Activated CD4-positive, alpha-beta T cell treated with anti-CD3 and anti-CD28 coated beads, Interleukin-10, Interleukin-2, amounts not matched to agents 100 ng/mL and 50 ng/mL, durations not matched to agents 16 hours and 8 hours (primary cell): ENCODE data around the gene CRYGS.
"Not testable (repeated sequence)": the region's sequence is repeated elsewhere in the genome, so short reads cannot be mapped to it uniquely, and the experiment has no call there.

Experiments used
- DNase-seq: peaks from one replicate; pipeline ENCODE4 v3.0.0-alpha.2; 2020

CRYGS gene

GRCh38 chr3:186551387-186551786 is 7.2 kb upstream of the CRYGS start:
- DNase-seq: no peak

DNA sequence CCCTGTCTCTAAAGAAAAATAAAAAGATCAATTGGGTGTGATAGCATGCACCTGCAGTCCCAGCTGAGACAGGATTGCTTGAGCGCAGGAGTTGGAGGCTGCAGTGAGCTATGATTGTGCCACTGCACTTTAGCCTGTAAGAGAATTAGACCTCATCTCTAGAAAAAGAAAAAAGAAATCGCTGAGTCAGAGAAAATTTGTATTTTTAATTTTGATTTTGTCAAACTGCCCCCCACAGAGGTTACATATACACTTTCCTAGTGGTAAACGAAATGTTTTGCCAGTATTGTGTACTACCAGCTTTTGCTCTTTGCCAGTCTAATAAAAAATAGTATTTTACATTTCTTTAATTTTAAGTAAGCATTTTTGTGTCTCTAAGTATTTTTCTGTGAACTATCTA is 5.3 kb upstream of the CRYGS start:
- no peak for DNase-seq

GRCh38 chr3:186540835-186541226 is 3.3 kb downstream of the CRYGS start:
- DNase-seq: no peak

- DNase-seq: peak; percentile 90
Observed at GRCh38 chr3:186540221-186540834, 3.9 kb downstream of the CRYGS start.

- DNase-seq: no peak
Observed at GRCh38 chr3:186538779-186539178, 5.4 kb downstream of the CRYGS start.

DNA sequence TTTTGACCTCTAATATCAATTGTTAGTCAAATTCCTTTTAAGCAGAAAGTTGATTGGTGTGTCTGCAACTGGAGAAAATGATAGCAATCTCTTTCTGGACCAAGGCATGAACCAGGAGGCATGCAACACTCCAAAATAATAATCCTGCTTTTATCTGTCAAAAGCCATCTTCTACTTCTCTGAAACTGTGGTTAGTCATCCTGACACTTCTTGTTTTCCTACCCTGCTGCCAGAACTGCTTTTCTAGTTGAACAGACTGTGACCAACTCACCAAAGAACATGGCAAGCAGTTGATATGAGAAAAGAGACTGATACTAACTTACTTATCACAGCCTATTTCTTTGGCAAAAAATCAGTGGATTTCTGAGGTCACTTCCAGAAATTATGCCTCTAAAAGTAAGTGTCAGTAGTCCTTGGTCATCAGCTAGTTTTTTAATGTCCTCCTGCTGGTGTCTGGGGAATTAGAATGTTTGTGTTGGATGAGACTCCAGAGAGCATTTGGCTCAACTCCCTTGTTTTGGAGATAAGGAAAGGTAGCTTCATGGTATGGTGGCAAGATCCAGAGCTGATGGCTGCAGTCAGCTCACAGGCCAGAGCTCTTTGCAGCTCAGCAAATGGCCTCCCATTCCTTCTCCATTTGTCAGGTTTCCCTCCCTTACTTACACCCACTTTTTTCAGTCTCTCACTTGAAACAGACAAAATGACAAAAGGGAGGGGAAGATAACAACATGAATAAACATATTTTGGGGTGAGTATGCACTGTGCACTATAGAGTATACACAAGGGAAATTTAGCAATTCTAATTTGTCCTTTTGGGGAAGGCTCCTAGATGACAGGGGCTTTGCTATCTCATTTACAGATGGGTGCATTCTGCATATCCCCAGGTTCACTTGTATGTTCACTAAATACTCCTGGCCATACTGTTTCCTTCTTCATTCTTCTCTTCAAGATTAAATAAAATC is 7.0 kb downstream of the CRYGS start:
- DNase-seq: peak; percentile 74

DNA sequence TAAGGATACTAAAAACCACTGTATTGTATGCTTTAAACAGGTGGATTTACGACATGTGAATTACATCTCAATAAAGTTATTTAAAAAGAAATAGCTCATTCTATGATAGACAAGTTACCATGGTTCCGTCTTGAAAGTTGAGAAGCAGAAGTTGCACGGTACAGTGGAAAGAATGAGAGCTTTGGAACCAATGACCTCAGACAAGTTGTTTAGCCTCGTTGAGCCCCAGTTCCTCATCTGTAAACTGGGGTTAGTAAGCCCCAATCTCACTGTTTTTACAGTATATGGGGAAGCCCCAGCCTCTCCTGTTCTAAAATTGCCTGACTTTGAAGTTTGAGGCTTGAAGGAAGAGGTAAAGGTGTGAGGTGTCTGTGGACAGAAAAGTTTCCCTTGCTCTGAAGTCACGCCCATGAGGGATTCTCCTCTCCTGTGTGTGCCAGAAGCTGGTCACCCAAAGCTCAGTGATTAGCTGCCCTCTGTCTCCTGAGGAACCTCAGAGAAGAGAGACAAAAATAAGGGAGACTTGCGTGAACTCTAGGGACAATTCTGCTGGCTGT is 10.0 kb downstream of the CRYGS start:
- DNase-seq: peak; percentile 88

DNA sequence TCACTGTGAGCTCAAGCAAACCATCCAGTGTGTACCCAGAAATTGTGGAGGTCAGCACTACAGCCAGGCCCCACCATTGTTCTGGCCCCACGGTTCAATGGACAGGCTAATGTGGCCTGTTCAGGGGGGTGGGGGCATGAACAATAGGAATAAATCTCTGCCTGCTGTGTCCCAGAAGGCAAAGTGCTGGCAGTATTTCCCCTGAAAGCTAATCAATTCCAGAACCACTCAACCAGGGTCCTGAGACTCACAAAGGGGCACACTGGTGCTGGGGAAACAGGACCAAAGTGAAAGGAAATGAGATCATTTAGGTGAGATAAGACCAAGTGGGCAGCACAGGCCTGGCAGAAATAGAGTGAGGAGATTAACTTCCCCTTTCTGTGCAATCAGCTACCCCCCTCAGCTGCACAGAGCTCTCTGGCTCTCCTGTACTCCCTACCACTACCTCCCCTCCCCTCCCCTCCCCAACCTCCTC is 11.5 kb downstream of the CRYGS start:
- no peak for DNase-seq

DNA sequence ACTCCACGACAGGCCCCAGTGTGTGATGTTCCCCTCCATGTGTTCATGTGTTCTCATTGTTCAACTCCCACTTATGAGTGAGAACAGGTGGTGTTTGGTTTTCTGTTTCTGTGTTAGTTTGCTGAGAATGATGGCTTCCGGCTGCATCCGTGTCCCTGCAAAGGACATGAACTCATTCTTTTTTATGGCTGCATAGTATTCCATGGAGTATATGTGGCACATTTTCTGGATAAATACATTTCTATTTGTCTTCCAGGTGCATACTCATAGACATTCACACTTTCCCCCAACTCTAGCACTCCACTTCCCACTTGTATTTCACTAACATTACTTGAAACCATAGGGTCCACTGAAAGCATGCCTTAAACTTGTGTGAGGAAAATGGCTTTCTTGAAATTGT is 12.5 kb downstream of the CRYGS start:
- DNase-seq: not testable (repeated sequence)

- no peak for DNase-seq
Observed at GRCh38 chr3:186530415-186530814, 13.8 kb downstream of the CRYGS start.

DNA sequence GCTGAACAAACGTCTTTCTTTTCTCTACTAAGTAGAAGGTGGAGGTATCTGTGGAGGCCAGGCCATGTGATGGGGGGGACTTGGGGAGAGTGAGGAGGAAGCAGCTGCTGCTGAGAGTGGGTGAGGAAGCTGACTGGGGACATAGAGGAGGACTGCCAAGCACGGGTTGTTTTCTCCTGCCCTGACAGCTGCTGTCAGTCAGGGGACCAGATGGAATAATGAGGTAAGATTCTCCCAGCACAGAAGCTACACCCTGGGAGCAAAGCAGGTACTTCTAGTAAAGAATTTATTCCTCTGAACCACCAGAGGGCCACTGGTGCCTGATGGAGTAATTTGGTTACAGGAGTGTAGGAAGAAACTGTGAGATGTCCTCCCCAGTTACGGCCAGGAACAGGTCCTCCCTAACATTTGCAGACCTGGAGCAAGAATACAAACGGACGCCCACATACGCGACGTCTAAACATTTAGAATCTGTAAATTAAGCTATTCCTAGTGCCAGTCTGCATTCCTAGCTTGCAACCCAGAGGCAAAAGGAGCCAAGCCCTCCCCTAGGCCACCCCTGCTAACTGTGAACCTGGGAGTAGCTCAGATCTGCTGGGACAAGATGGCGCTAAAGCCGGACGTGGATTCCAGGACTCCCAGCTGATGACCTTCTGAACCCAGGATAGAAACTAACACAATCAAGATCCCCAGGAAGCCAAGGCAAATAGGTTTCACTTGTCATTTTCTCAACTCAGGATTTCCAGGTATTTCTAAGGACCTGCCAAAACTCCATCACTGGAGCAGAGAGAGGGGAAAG is 14.8 kb downstream of the CRYGS start:
- DNase-seq: no peak

- DNase-seq: no peak
Observed at GRCh38 chr3:186526256-186526606, 17.9 kb downstream of the CRYGS start.

- DNase-seq: no peak
Observed at GRCh38 chr3:186525369-186526255, 18.6 kb downstream of the CRYGS start.

DNA sequence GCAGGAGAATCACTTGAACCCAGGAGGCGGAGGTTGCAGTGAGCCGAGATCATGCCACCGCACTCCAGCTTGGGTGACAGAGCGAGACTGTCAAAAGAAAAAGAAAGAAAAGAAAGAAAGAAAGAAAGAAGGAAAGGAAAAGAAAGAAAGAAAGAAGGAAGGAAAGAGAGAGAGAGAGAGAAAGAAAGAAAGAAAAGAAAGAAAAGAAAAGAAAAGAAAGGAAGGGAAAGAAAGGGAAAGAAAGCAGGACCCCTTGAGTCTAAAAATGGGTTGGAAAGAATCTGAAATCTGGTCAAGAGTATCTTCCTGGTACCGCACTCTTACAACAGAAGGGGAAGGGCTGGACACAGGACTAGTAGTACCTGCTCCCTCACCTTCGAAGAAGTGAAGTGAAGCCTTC is 19.6 kb downstream of the CRYGS start:
- no peak for DNase-seq

DNA sequence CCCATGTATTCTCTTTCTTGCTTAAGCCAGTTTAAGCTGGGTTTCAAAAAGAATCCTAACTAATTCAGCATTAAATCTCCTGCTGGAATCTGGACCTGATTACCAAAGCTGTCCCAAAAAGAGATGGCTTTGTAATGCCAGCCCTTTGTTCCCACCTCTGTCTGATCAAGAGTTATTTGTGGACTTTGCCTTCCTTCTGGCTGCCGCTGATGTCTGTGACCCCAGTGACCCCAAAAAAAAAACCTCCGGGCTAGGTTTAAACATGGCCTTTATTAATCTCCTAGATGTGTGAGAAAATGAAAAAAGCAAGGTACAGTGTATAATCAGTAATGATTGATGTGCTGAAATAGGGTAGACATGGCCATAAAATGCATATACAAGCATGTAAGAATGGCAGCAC is 20.7 kb downstream of the CRYGS start:
- no peak for DNase-seq

- DNase-seq: no peak
Observed at GRCh38 chr3:186523022-186523421, 21.2 kb downstream of the CRYGS start.

- DNase-seq: peak; percentile 90
Observed at GRCh38 chr3:186520957-186521842, 23.0 kb downstream of the CRYGS start.

GRCh38 chr3:186520431-186520830 is 23.7 kb downstream of the CRYGS start:
- DNase-seq: no peak

- DNase-seq: peak; percentile 92
Observed at GRCh38 chr3:186519021-186519658, 25.0 kb downstream of the CRYGS start.

DNA sequence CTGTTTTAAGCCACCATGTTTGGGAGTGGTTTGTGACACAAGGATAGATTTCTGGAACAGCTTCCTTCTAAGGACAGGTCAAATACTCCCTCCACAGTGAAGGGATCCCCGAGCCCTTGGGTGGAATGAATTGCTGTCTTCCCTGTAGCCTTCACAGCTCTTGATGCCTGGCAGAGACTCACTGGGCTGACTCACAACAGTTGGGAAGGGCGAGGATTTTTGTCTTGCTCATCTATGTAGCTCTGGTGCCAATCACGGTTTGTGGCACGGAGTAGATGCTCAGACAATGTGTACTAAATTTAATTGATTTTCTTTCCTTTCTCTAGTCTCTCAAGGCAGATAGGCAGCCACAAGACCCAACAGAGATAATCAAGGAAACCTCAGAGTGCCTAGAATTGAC is 27.0 kb downstream of the CRYGS start:
- DNase-seq: peak; percentile 41
